Dedifferentiated amniotic fluid mesenchymal stem cell (primary cell): ENCODE data around the gene PLEKHA1.

Source experiments
- DNase-seq: peaks from one replicate; pipeline ENCODE4 v3.0.0-alpha.2; 2016; ENCODE audit errors: extremely low spot score

Gene PLEKHA1

DNA sequence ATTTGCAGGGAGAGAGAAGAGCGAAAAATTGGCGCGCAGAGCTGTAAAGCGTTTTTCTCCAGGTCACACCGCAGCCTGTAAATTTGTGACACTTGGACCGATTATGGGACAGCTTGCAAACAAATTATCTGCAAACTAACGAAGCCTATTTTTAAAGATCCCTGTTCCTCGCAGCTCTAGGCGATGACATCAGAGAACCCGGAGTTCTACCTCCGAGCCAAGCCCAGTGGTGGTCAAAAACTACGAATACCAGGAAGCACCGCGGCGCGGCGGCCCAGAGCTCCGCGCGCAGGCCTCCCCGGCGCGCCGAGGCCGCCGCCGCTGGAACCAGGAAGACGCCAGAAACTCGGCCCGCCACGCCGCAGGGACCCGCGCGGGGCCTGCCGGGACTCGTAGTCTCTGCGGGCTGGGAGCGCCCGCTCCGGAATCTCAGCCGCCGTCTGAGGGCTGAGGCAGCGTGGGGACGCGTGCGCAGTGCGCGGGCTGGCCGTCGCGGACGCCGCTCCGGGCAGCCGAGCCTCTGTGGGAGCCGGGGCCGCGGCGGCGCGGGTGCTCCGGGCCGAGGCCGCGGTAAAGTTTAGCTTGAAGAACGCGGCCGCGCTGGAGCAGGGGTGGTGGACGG lies at the start of gene PLEKHA1:
TSS of gene PLEKHA1 (plus strand) at position 472 of the 622 bp plus-strand sequence. CDS start 18,493 bp downstream, outside the sequence.
- peak; percentile 93 for DNase-seq

DNA sequence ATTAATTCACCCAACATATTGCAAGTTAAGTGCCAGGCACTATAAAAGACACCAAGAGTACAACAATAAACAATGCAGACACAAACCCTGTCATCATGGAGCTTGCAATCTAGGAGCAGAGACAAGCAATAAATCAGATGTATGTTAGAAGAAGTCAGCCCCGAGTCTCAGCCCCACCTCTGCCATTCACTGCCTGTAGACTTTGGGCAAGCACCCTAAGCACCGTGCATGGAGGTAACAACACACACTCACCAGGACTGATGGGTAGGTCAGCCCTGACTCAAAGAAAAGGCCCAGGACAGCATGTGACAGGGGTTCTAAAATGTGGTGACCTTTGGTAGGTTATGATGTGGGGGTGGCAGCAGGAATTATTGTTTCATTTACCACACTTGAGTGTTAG lies 49.3 kb upstream of the PLEKHA1 start:
- DNase-seq = no peak

DNA sequence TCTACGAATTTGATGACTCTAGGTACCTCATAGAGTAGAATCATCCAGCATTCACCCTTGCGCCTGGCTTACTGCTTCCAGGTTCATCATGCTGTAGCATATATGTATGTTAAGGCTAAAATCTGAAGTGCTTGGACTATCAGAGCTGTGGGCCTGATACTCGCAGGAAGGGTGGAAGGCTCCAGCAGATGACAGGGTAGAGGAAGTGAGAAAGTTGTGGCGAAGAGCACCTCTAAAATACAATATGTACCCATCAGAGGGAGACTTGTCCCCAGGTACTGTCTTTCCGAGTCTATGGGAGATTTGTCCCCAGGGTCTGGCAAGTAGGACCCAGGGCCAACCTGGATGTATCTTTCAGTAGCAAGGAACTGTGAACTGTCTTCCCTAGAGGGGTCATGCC lies 48.1 kb upstream of the PLEKHA1 start:
- no peak for DNase-seq

DNA sequence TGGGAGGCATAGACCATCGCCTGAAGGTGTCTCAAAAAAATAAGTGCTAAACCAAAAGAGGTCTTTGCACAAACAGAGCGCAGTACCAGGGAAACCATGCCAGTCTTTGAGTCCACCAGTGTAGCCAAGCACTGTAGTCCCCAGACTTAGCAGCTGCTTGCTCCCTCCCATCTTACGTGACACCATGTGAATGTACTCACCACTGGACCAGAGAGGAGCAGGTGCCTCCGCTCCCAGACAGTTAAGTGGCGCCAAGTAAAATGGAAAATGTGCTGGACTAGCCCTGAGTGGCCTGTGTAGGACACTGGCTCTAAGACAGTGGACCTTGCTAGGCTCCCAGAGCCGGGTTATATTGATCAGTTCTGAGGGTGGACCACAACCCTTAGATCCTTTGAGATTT lies 47.7 kb upstream of the PLEKHA1 start:
- no peak for DNase-seq

DNA sequence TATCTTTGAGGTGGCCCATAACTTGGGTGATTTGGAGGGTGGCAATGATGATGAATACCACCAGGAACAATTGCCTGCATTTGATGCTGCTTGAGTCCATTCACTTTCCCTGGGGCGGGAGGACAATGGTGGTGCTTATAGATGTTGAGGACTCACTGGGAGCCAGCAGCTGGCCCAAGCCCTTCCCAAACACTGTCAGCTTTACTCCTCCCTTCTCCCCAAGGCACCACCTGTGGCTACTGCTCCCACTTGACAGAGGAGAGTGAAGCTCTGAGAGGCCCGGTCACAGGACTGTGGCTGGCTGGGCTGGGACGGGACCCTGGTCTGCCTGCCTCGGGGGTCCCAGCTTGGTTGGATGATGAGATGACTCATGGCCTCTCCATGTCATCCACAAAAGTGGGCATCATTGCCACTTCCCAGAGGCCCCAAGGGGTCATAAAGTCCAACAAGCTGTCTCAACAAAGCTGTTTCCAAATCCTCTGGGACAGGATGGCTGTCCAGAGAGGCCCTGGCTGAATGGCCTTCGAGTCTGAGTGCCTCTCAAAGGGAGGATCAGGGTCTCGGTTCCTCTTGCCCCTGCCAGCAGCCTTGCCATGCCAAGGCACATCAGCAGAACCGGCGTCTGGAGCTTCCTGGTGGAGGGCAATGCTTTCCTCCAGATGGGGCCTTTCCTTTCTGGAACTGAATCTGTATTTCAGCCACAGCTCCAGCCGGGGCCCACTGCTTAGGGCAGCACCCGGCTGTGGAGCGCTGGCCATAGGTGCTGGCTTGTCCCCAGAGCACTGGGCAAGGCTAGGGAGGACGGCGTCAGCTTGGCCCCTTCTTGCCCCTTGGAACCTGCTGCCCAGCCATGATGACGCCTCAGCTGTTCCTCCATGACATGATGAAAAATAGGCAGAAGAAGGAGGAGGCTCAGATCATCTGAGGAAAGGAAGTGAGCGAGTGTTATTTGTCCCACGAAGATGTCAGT lies 47.0 kb upstream of the PLEKHA1 start:
- no peak for DNase-seq

DNA sequence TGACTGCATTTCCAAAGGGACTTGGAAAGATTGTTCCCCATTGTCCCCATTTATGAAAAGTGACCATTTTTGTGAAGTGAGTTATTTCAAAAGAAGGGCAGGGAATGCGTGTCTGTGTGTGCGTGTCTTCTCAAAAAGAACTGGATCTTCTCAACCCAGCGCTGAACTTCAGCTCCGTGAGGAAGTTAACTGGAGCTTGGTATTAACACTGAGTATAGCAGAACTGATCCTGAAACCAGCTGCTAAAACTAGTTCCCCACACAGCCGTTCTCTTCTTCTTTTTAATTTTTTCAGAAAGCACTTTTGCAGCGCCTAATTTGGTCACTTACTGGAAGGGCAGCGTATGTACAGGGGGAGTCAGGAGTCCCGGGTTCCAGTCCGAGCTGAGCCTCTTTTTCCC lies 45.8 kb upstream of the PLEKHA1 start:
- no peak for DNase-seq

DNA sequence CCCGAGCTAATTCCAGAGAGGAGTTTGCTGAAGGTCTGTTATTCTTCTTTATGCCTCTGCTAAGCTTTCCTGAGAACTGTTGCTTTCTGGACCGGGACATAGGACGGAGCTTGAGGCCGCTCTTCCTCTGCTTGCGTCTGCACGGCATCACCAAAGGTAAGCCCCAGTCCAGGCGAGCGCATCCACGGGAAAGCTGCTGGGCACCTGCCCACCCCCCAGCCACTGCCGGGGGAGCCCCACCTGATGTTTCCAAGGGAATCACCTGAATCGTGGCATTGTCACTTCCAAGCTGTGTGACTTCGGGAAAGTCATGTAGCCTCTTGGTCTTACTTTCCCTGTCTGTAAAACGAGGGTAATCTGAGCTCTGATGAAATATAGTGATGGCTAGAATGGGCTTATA lies 45.1 kb upstream of the PLEKHA1 start:
- no peak for DNase-seq

DNA sequence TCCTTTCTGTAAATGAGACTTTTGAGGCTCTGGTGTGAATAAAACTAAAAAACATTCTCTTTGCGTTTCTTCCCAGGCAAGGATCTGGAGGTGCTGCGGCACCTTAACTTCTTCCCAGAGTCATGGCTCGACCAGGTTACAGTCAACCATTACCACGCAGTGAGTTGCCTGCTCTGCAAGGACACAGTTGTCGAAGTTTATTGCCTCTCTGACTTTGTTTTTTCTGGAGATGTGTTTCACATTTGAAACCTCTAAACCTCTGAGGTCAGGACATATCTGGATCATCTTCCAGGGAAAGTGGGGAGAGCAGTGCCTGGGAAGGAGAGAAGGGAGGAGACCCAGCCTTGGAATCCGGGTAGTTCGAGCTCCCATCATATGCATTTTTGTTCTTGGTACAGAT lies 43.4 kb upstream of the PLEKHA1 start:
- DNase-seq = no peak

DNA sequence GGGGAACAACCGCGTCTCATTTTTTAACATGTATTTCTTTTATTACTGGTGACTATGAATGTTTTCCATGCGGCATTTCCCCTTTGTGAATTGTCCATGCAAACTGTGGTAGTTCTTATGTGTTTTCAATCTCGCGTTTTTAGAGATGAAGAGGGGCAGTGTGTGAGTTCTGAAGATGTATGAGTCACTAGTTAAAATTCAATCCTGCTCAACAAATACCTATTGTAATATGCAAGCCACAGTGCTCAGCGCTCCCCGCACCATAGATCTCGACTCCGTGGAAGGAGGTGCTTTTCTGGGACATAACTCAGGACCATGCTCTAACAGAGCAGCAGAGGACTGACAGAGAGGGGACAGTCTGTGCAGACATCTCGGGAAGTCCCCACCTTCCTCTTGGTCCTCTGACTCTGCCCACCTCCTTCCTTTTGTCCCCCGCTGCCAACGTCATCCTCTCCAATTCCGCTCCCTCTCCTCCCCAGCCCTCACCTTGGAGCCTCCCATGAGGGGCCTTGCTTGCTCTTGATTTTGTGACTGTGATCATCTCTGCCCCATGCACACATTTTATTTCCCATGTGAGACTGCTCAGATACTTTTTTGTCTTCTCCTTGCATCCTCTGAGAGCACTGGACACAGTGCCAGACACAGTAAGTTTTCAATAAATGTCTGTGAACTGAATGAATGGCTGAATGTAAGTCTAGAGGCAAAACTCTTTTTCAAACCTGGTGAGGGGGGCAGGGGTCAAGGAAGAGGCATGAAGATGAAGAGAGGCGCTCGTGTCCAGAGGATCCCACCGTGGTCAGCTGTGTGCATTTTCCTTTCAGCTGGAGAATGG lies 42.7 kb upstream of the PLEKHA1 start:
- DNase-seq = no peak

DNA sequence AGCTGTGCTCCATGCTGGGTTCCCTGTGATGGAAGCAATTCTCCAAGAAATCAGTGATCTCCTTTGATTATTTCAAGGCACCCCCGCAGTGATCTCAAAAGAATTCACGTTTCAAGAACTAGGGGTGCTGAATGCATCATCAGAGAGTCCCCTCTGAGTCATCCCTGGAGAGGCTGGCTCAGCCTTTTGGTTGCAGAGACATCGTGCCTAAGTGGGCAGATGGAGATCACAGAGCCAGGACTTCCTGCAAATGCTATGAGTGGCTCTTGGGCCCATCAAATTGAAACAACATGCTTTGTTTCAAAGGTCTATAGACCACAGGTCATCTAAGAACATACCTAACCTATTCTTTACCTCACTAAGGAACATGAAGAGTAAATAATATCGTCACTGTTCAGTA lies 41.5 kb upstream of the PLEKHA1 start:
- DNase-seq = no peak

DNA sequence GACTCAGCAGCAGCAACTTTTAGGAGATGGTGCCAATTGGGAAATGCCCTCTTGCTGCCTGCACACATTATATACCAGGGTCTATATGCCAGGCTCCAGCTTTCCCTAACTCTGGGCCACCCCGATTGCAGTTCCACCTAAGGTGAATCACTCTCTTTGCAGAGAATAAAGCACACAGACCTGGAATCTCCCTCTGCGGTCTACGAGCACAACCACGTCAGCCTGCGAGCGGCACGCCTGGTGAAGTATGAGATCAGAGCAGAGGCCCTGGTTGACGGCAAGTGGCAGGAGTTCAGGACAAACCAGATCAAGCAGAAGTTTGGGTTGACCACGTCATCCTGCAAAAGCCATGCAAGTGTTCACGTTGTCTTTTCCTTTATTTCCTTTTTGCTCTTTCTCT lies 38.2 kb upstream of the PLEKHA1 start:
- no peak for DNase-seq

DNA sequence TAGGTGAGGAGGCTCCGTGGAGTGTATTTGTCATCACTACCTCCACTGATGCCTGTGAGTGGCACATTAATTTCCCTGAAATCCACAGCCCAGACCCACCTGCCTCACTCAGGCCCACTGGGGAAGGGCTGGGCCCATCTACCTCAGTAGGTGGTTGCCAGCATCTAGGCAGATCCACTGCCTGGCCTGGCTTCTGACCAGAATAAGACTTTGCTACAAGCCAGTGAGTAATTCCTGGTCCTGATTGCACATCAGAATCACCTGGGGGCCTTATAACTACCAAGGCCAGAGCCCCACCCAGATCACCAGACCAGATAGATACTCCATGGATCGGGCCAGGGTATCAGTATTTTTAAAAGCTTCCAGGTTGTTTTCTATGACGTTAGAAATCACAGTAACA lies 37.5 kb upstream of the PLEKHA1 start:
- DNase-seq = no peak

DNA sequence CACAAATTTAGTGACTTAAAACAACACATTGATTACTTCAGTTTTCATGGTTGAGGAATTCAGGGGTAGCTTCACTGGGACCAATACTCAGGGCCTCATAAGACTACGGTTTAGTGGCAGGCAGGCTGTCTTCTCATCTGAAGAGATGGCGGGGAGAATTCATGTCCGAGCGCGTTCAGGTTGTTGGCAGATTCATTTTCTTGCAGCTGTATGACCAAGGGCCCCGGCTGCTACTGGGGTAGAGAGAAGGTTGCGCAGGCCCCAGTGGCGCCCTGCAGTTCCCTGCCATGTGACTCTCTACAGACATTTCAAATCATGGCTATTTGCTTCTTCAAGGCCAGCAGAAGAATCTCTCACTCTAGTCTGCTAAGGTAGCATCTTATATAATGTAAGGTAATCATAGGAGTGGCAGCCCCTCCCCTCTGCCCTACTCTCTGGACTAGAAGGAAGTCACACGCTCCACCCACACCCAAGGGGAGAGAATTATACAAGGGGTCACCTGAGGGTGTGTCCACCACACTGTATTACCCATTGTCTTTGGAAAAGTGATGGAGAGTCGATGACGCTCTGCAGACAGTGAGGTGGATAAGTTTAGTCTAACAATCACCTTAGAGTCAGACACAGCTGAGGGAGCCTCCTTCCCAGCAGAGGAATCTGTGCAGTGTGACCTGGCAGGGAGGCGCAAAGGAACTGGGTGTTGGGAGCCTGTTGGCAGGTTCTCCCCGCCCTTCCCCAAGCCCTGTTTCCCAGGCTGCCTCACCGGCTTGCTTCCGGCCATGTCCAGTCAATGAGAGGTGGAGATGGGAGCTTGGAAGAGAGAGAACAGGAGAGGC lies 35.7 kb upstream of the PLEKHA1 start:
- no peak for DNase-seq

DNA sequence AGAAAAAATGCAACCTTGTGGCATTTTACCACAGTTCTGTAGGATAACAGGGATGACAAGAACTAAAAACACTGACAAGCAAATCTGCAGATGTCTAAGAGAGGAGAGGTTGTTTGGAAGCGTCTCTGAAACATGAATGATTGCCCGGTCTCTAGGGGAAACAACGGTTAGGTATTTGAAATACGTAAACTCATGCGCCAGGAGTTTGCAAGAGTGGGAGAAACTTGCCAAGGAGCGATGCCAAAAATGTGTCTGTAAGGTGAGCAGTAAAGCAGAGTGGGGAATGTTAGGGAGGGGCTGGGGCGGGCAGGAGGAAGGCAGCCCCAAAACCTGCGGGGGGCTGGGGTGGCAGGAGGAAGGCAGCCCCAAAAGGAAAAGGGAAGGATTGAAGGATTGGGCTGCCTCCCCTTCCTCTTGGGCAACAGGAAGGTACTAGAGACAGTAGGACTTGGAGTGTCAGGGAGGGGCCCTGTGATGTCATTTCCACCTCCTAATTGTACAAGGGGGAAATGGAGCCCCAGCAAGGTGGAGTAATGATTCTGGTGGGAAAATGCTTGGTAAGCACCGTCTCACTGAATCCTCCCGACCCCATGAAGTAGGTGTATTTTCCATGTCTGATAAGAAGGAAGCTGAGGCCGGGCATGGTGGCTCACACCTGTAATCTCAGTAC lies 33.2 kb upstream of the PLEKHA1 start:
- no peak for DNase-seq

DNA sequence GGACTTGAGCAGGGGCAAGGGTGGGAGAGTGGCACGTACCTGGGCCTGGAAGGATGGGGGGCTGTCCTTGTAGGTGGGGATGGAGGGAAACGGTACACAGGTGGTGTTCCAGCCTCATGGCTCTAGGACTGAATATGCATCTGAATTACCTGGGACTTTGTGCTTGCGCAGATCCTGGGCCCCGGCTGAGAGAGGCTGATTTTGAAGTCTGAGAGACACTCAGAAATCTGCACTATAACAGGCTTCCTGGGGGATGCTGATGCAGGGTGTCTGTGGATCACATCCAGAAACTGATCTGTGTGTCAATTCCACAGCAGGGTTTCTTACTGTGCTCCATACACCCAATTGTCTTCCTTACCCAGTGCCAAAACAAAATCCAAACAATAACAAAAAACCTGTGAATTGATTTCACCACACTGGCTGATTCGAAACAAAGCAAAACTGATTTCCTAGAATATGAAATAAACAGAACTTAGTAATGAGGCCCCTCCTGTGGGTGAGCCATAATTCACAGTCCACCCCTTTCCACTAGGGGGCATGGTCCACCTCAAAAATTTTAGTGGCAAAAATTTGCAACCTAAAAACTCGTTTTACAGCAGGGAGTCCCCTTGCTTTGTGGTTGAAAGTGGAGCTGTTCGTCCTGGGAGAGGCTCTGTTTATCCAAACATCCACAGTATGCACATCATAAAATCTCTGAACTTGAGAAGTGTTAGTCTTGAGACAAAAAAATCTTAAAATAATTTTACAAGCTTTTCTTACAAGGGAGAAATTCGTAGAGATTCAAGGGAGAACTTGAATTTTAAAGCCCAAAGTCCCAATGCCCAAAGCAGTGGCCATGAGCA lies 32.0 kb upstream of the PLEKHA1 start:
- peak; percentile 81 for DNase-seq

DNA sequence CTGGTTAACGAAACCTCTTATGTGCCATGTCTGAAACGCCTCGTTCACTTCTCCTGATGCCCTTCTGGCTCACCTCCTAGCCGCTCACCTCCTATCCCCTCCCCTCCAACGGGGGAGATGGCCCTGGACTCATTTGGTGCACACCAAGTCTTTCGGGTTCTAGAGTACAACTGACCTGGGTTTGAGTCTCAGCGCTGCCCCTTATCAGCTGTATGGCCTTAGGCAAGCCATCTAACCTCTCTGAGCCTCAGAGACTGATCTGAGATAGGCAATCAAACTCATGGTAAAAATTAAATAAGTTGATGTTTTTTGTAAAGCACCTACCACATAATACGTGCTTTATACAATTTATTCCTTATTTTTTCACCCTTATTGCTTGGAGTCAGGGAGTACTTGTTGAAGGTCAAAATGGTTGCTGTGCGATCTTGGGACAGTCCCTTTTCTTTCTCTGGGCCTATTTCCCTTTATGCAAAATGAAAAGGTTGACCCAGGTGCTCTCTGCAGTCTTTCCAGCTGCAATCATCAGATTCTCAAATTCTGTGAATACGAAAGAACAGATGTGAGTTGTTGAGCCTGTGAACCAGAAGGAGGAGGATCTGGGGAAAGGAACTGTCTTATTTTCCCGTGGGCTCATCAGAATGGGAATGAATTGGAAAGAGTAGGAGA lies 31.2 kb upstream of the PLEKHA1 start:
- DNase-seq = no peak

DNA sequence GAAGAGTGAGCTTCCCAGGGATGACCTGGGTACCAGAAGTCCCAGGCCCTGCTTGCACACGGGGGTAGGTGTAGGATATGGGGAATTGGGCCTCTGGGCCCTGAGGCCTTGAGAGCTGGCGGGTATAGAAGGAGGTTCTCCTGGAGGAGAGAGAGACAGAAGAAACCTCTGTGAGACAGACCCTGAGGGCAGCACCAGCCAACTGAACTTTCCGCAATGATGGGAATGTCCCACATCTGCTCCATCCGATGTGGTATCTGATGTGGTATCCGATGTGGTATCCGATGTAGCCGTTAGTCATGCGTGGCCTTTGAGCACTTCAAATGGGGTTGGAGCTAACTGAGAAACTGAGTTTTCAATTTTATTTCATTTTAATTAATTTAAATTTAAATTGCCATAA lies 30.6 kb upstream of the PLEKHA1 start:
- no peak for DNase-seq

DNA sequence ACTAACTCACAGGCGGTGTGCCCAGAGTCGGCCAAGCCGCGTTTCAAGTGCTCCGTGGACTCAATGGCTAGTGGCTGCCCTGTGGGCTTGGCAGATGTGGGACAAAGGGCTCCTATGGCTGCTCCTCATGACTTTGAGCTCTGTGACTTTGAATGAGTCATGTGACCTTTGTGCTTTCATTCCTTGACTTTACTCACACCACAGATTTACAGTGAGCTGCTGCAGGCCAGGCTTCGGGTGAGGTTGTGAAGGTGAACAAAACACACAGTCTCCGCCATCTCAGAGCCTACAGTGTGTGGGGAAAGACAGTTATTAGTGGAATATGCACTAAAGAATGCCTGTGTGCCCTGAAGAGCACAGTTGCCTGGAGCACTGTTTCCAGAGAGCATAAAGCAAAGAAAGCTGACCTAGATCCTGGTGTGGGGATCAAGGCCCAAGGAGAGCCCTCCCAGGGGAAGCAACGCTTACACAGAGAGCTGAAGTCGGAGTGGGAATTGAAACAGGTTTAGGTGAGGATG lies 29.7 kb upstream of the PLEKHA1 start:
- DNase-seq = no peak

DNA sequence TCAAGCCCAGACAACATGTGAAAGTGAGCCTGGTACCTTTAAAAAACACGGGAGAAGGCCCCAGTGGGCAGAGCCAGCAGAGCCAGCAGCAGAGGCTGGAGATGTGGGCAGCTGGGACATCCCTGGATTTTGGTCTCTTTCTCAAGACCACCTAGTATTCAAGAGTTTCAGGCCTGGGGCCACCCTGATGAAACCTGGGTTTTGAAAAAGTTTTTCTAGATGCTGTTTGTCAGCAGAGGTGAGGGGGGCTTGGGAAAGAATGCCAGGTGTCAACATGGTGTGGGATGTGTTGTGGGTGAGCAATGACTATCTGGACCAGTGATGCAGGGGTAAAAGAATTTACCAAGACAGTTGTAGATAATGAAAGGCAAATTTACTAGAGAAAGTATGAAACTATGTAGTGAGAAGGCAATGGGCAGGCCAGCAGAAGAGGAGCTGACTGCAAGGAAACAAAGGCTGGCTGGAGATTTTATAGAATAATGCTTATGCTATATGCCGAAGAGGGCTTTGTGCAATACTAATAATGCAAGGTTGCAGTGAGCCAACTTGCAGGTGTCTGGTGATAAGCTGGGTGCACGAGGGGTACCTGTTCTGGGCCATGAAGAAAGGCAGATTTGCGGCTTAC lies 28.1 kb upstream of the PLEKHA1 start:
- DNase-seq = no peak
